Stimulated activated CD4-positive, alpha-beta T cell treated with anti-CD3 and anti-CD28 coated beads, Interleukin-15, amount 100 ng/mL, for 1 hour (primary cell): Measurements from ENCODE around the gene SOWAHA.
"Not testable (repeated sequence)": the region's sequence is repeated elsewhere in the genome, so short reads cannot be mapped to it uniquely, and the experiment has no call there.

ENCODE experiments used
- DNase-seq, 2 donors: peaks; one replicate each; pipeline ENCODE4 v3.0.0-alpha.2; 2020; ENCODE audit warnings: low read depth in 1 of 2, low spot score in 1 of 2

Gene SOWAHA

GRCh38 chr5:132849347-132849746, 36.2 kb downstream of the SOWAHA start:
- no peak for DNase-seq

GRCh38 chr5:132850066-132850465, 37.0 kb downstream of the SOWAHA start:
- no peak for DNase-seq

GRCh38 chr5:132853323-132853722, 40.2 kb downstream of the SOWAHA start:
- no peak for DNase-seq

- no peak for DNase-seq
Measured at GRCh38 chr5:132853790-132854189, 40.7 kb downstream of the SOWAHA start.

GRCh38 chr5:132854301-132854700, 41.2 kb downstream of the SOWAHA start:
- DNase-seq: no peak

- DNase-seq: not testable (repeated sequence)
Measured at GRCh38 chr5:132854992-132855391, 41.9 kb downstream of the SOWAHA start.

GRCh38 chr5:132856011-132856410, 42.9 kb downstream of the SOWAHA start:
- no peak for DNase-seq

- DNase-seq: no peak
Measured at GRCh38 chr5:132859889-132860437, 46.9 kb downstream of the SOWAHA start.

GRCh38 chr5:132860742-132861141, 47.6 kb downstream of the SOWAHA start:
- no peak for DNase-seq

GRCh38 chr5:132865668-132866341, 52.7 kb downstream of the SOWAHA start:
- no peak for DNase-seq
